A549 (cell line): Measurements from ENCODE around the gene TOP3A. TPM values are rescaled to one million over a fixed set of nuclear protein-coding genes. Genes with fewer than 3 reads are reported as not detected.

Experiments used
- ATAC-seq, 2 experiments: fragments of 200-7000 bp in 1 of 2; fragments of >200 bp in 1 of 2; cut with Nextera tagmentation in 1 of 2; cut with Tn5 transposase in 1 of 2; 3 replicates each; pipeline versions ENCODE4 v1.8.0 to v1.9.1; 2018 to 2020; ENCODE audit warnings: mild to moderate bottlenecking in 1 of 2, moderate library complexity in 1 of 2
- CTCF ChIA-PET: fragments of 300-600 bp; sonication (Branson Sonifier 250); formaldehyde crosslinking; extraction: SDS; loops from one replicate; lab custom pipeline; 2021; ENCODE audit warnings: antibody characterized with exemption, inconsistent platforms; lab: Yijun Ruan, JAX
- POLR2A ChIA-PET: fragments of 350-600 bp; formaldehyde crosslinking; extraction: SDS; loops from one replicate; lab custom pipeline; 2021; ENCODE audit warnings: antibody characterized with exemption, inconsistent platforms; lab: Yijun Ruan, JAX
- DNase-seq, 2 experiments: peaks; one replicate each; pipeline versions ENCODE4 v3.0.0 to v3.0.0-alpha.2; 2011 to 2016; ENCODE audit warnings: low read depth in 1 of 2, low spot score in 1 of 2
- FAIRE-seq: peaks from 2 replicates; lab custom pipeline; 2011; peaks lifted over from hg19 to GRCh38; lab: Jason Lieb, UNC
- H3K27ac ChIP-seq, 2 experiments: fragments of >200 bp; sonication (Bioruptor Twin); formaldehyde crosslinking; 3 replicates each; pipeline ENCODE4 v1.5.1; 2016 to 2017
- H3K4me1 ChIP-seq: fragments of >200 bp; sonication (Bioruptor Twin); formaldehyde crosslinking; 3 replicates; pipeline ENCODE4 v1.6.1; 2016
- H3K4me2 ChIP-seq: fragments of >200 bp; sonication (Bioruptor Twin); formaldehyde crosslinking; 3 replicates; pipeline ENCODE4 v1.6.1; 2016
- H3K4me3 ChIP-seq: fragments of >200 bp; sonication (Bioruptor Twin); formaldehyde crosslinking; 3 replicates; pipeline ENCODE4 v1.5.1; 2016
- H3K9me3 ChIP-seq: fragments of >200 bp; sonication (Bioruptor Twin); formaldehyde crosslinking; 3 replicates; pipeline ENCODE4 v1.6.1; 2016
- CHD2 ChIP-seq: fragments of 150-350 bp; IDR thresholded peaks from 2 replicates; pipeline ENCODE4 v1.6.1; 2014; ENCODE audit warnings: low read length; ENCODE audit not compliant: partially characterized antibody
- E2F6 ChIP-seq: IDR thresholded peaks from 2 replicates; pipeline ENCODE4 v1.6.1; 2012; ENCODE audit warnings: low read depth, borderline replicate concordance
- ESRRA ChIP-seq: fragments of 150-350 bp; IDR thresholded peaks from 2 replicates; pipeline ENCODE4 v1.6.1; 2014; ENCODE audit warnings: mild to moderate bottlenecking, low read length, borderline replicate concordance
- FOSL2 ChIP-seq, 2 experiments: fragments of 450-650 bp in 1 of 2; fragments of >200 bp in 1 of 2; sonication (Bioruptor Twin) in 1 of 2; formaldehyde crosslinking; IDR thresholded peaks; 2 replicates each; pipeline versions ENCODE4 v1.5.0 to v1.6.1; 2016 to 2020; ENCODE audit warnings: mild to moderate bottlenecking in 1 of 2, moderate library complexity in 1 of 2
- GATA3 ChIP-seq: IDR thresholded peaks from 2 replicates; pipeline ENCODE4 v1.6.1; 2012; ENCODE audit warnings: borderline replicate concordance
- HEYL ChIP-seq: fragments of 250-450 bp; sonication (Bioruptor Pico); IDR thresholded peaks from 2 replicates; pipeline ENCODE4 v1.8.0; 2021; ENCODE audit warnings: mild to moderate bottlenecking, moderate library complexity
- HMGXB4 ChIP-seq: fragments of 250-450 bp; sonication (Bioruptor Pico); IDR thresholded peaks from 2 replicates; pipeline ENCODE4 v1.5.0; 2021; ENCODE audit warnings: mild to moderate bottlenecking, moderate library complexity, borderline replicate concordance
- JUN ChIP-seq, 2 experiments: fragments of >200 bp; sonication (Bioruptor Twin); formaldehyde crosslinking; IDR thresholded peaks; 2 replicates in 1 of 2; 3 replicates in 1 of 2; pipeline ENCODE4 v1.6.1; 2016 to 2017
- JUNB ChIP-seq: fragments of >200 bp; sonication (Bioruptor Twin); formaldehyde crosslinking; IDR thresholded peaks from 2 replicates; pipeline ENCODE4 v1.6.1; 2016
- KDM5A ChIP-seq: fragments of 200-600 bp; sonication (generic); IDR thresholded peaks from 2 replicates; pipeline ENCODE4 v1.6.1; 2016; ENCODE audit warnings: antibody characterized with exemption, mild to moderate bottlenecking
- MAFK ChIP-seq: fragments of 450-650 bp; IDR thresholded peaks from 2 replicates; pipeline ENCODE4 v1.6.1; 2014; ENCODE audit not compliant: partially characterized antibody
- NR3C1 ChIP-seq: fragments of >200 bp; sonication (Bioruptor Twin); formaldehyde crosslinking; IDR thresholded peaks from 3 replicates; pipeline ENCODE4 v1.6.1; 2017
- RCOR1 ChIP-seq: fragments of 150-350 bp; IDR thresholded peaks from 2 replicates; pipeline ENCODE4 v1.6.1; 2014; ENCODE audit warnings: antibody characterized with exemption, low read length, low read depth
- RFX5 ChIP-seq: fragments of 450-650 bp; IDR thresholded peaks from 2 replicates; pipeline ENCODE4 v1.7.1; 2014; ENCODE audit warnings: antibody characterized with exemption, mild to moderate bottlenecking, moderate library complexity
- SMC3 ChIP-seq: fragments of >200 bp; sonication (Bioruptor Twin); formaldehyde crosslinking; IDR thresholded peaks from 3 replicates; pipeline ENCODE4 v1.6.1; 2018; ENCODE audit warnings: inconsistent platforms
- USF2 ChIP-seq: fragments of 450-650 bp; IDR thresholded peaks from 2 replicates; pipeline ENCODE4 v1.6.1; 2014; ENCODE audit warnings: antibody characterized with exemption
- ZC3H11A ChIP-seq: fragments of 450-650 bp; IDR thresholded peaks from 2 replicates; pipeline ENCODE4 v1.6.1; 2014; ENCODE audit warnings: antibody characterized with exemption, mild to moderate bottlenecking
- ZFP36 ChIP-seq: fragments of 450-650 bp; IDR thresholded peaks from 2 replicates; pipeline ENCODE4 v1.6.1; 2014; ENCODE audit warnings: borderline replicate concordance; ENCODE audit not compliant: partially characterized antibody
- ZNF302 ChIP-seq: fragments of 250-450 bp; sonication (Bioruptor Pico); IDR thresholded peaks from 2 replicates; pipeline ENCODE4 v1.9.0; 2021; ENCODE audit warnings: inconsistent platforms, mild to moderate bottlenecking, moderate library complexity
- WGBS: methylation state at CpG from one replicate; pipeline ENCODE4 v1.1.6; 2017; ENCODE audit errors: missing lambda C conversion rate; 5-methylcytosine and 5-hydroxymethylcytosine counted together
- polyA plus RNA-seq, 4 experiments: library from polyadenylated mRNA; depleted of rRNA in 3 of 4; stranded (reverse); fragments of >200 nt; fragmentation: RNase III in 1 of 4; extraction: RNeasy Plus Mini Kit Qiagen cat#74134 plus additional on column Dnase treatment in 1 of 4; gene quantifications; 2 replicates in 3 of 4; 3 replicates in 1 of 4; pipeline ENCODE4 v1.2.3, GENCODE V29; 2011 to 2017
- TF ChIP-seq, protein P1 (sequence below): fragments of 150-350 bp; IDR thresholded peaks from 2 replicates; pipeline ENCODE4 v1.6.1; 2014; ENCODE audit warnings: low read depth, mild to moderate bottlenecking, low read length
- TF ChIP-seq, protein P2 (sequence below): fragments of >200 bp; sonication (Bioruptor Twin); formaldehyde crosslinking; IDR thresholded peaks from 2 replicates; pipeline ENCODE4 v1.6.1; 2016

The TOP3A gene
- polyA plus RNA-seq, 2 of the 4 experiments (the other 2 are of a cell fraction): 29.0 to 29.3 TPM

GRCh38 chr17:18253187-18253884, 61.5 kb downstream of the TOP3A start:
- ATAC-seq (no peak), DNase-seq (no peak), FAIRE-seq (no peak)
- no peak overlapping the region for H3K27ac ChIP-seq
- TF ChIP-seq, protein P1, sequence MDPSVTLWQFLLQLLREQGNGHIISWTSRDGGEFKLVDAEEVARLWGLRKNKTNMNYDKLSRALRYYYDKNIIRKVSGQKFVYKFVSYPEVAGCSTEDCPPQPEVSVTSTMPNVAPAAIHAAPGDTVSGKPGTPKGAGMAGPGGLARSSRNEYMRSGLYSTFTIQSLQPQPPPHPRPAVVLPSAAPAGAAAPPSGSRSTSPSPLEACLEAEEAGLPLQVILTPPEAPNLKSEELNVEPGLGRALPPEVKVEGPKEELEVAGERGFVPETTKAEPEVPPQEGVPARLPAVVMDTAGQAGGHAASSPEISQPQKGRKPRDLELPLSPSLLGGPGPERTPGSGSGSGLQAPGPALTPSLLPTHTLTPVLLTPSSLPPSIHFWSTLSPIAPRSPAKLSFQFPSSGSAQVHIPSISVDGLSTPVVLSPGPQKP: no peak
- TF ChIP-seq JUN (IDR thresholded peaks at IDR 0.05) (no peak), JUNB (no peak), ESRRA (no peak)
- no peak overlapping the region for H3K4me3 ChIP-seq
- H3K4me2 ChIP-seq: no peak overlapping the region
- CTCF ChIA-PET: interaction anchor here (0.7 to 1.0 kb wide), 2 partner anchors 11 to 66 kb away, joined by 3 read pairs; no protein-coding TSS in a partner anchor
- POLR2A ChIA-PET: no interaction called here
- peaks cover 14% of the 10 kb centered on the region for H3K4me1 ChIP-seq
- 88% methylated on average over 16 of the region's 16 CpGs for whole genome bisulfite sequencing
- no peaks in the 10 kb centered on the region for H3K9me3 ChIP-seq

DNA sequence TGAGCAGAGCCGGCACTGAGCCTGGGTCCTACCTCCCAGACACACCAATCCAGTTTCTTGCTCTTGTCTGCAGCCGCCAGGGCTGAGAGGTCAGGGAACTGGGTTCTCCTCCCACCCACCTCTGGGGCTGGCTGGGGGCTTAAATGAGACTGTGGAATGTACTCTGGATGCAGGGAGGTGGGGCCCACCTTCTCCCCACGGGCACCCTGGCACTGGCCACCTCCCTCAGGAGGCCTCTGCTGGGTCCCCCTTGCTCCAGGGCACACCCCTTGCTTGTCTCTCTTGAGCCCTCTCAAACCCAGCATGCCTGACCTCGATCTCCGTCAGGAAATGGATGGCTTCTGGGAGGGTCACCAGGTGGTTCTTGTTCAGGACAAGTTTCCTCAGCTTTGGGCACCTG, 62.6 kb downstream of the TOP3A start:
- DNase-seq (no peak), ATAC-seq (no peak), FAIRE-seq (no peak)
- Histone ChIP-seq H3K9me3 (no peaks in the 10 kb centered on the region), H3K4me2 (no peak overlapping the region), H3K27ac (no peak overlapping the region), H3K4me1 (peaks cover 15% of the 10 kb centered on the region), H3K4me3 (no peak overlapping the region)
- ChIA-PET POLR2A (no interaction called here), CTCF (interaction anchor here (6.8 kb wide), 1 partner anchor 18 kb away, joined by 103 read pairs; no protein-coding TSS in a partner anchor)
- 90% methylated on average over 3 of the region's 5 CpGs for WGBS
- TF ChIP-seq ESRRA (no peak), HMGXB4 (CRISPR knock-in tag) (no peak)

- Histone ChIP-seq H3K9me3 (no peaks in the 10 kb centered on the region), H3K4me1 (peaks cover 10% of the 10 kb centered on the region; the same call in 2 of the 3 replicates), H3K27ac (no peak overlapping the region), H3K4me2 (no peak overlapping the region), H3K4me3 (no peak overlapping the region)
- FAIRE-seq: no peak
- CTCF ChIA-PET: interaction anchor here (1.6 to 6.8 kb wide), 3 partner anchors 12 to 33 kb away, joined by 3 to 103 read pairs (median 30); no protein-coding TSS in a partner anchor
- POLR2A ChIA-PET: no interaction called here
- TF ChIP-seq E2F6: no peak
- no peak for TF ChIP-seq FOSL2 (IDR thresholded peaks at IDR 0.05)
- no peak for TF ChIP-seq FOSL2 (CRISPR knock-in tag; IDR thresholded peaks at IDR 0.05)
- no peak for TF ChIP-seq ZFP36
- no peak for TF ChIP-seq MAFK
- TF ChIP-seq KDM5A: no peak
- TF ChIP-seq ZC3H11A: no peak
- TF ChIP-seq NR3C1: no peak
- no peak for TF ChIP-seq CHD2
- TF ChIP-seq HEYL (CRISPR knock-in tag): no peak
- no peak for TF ChIP-seq RCOR1
- TF ChIP-seq, protein P2, sequence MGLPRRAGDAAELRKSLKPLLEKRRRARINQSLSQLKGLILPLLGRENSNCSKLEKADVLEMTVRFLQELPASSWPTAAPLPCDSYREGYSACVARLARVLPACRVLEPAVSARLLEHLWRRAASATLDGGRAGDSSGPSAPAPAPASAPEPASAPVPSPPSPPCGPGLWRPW: no peak
- no peak for TF ChIP-seq RFX5
- no peak for TF ChIP-seq ZNF302 (CRISPR knock-in tag)
- TF ChIP-seq JUN (IDR thresholded peaks at IDR 0.05): no peak
- TF ChIP-seq GATA3: no peak
- no peak for TF ChIP-seq SMC3
- TF ChIP-seq USF2: no peak
- WGBS: 95% methylated on average over 15 of the region's 15 CpGs
- no peak for ATAC-seq
- DNase-seq: no peak
Observed at GRCh38 chr17:18251204-18251603, 63.6 kb downstream of the TOP3A start.
